ENCODE results near the gene TAOK1.

Gene TAOK1

GRCh38 chr17:29346462-29346861, 43.7 kb upstream of the TAOK1 start:
- TF ChIP-seq CTCF (IDR thresholded peaks at IDR 0.05; ENCODE audit: borderline replicate concordance, control extremely low read depth, extremely low read depth, insufficient read depth, missing control alignments): no peak
- DNase-seq (ENCODE audit: low spot score): no peak
- in situ Hi-C loops (cut with MboI; ENCODE audit: low sequenced_read_pairs, unreplicated experiment): no loop called here

- in situ Hi-C loops (cut with MboI; ENCODE audit: low sequenced_read_pairs, unreplicated experiment): no loop called here
- TF ChIP-seq CTCF (IDR thresholded peaks at IDR 0.05; ENCODE audit: borderline replicate concordance, control extremely low read depth, extremely low read depth, insufficient read depth, missing control alignments): no peak
- DNase-seq (ENCODE audit: low spot score): no peak
Measured at GRCh38 chr17:29347831-29348629, 42.1 kb upstream of the TAOK1 start.

- no peak for DNase-seq (ENCODE audit: low spot score)
- in situ Hi-C loops (cut with MboI; ENCODE audit: low sequenced_read_pairs, unreplicated experiment): no loop called here
- TF ChIP-seq CTCF (IDR thresholded peaks at IDR 0.05; ENCODE audit: borderline replicate concordance, control extremely low read depth, extremely low read depth, insufficient read depth, missing control alignments): no peak
Measured at GRCh38 chr17:29349409-29349808, 40.8 kb upstream of the TAOK1 start.

- DNase-seq (ENCODE audit: low spot score): no peak
- in situ Hi-C loops (cut with MboI; ENCODE audit: low sequenced_read_pairs, unreplicated experiment): no loop called here
- TF ChIP-seq CTCF (IDR thresholded peaks at IDR 0.05; ENCODE audit: borderline replicate concordance, control extremely low read depth, extremely low read depth, insufficient read depth, missing control alignments): no peak
Measured at GRCh38 chr17:29352146-29352545, 38.0 kb upstream of the TAOK1 start.

- in situ Hi-C loops (cut with MboI; ENCODE audit: low sequenced_read_pairs, unreplicated experiment): no loop called here
- no peak for TF ChIP-seq CTCF (IDR thresholded peaks at IDR 0.05; ENCODE audit: borderline replicate concordance, control extremely low read depth, extremely low read depth, insufficient read depth, missing control alignments)
- no peak for DNase-seq (ENCODE audit: low spot score)
Measured at GRCh38 chr17:29357232-29357631, 32.9 kb upstream of the TAOK1 start.

- in situ Hi-C loops (cut with MboI; ENCODE audit: low sequenced_read_pairs, unreplicated experiment): no loop called here
- no peak for DNase-seq (ENCODE audit: low spot score)
- no peak for TF ChIP-seq CTCF (IDR thresholded peaks at IDR 0.05; ENCODE audit: borderline replicate concordance, control extremely low read depth, extremely low read depth, insufficient read depth, missing control alignments)
Measured at GRCh38 chr17:29357821-29358232, 32.3 kb upstream of the TAOK1 start.

Data from GM13976 (cell line).